GM12875 (cell line): ENCODE measurements around the gene HOXD11.
A peak's percentile ranks its signal among the peaks of the same experiment; 100 is the strongest.

Source experiments
- H3K4me3 ChIP-seq: one replicate; pipeline ENCODE4 v1.5.1; 2011; ENCODE audit warnings: low read depth, low read length, control low read depth
- TF ChIP-seq, protein P1 (sequence below): IDR thresholded peaks from 2 replicates; pipeline ENCODE4 v1.5.1; 2011; ENCODE audit warnings: low read depth, mild to moderate bottlenecking, control low read depth, inconsistent platforms, low read length, moderate library complexity, borderline replicate concordance; ENCODE audit not compliant: insufficient read depth

Gene HOXD11

DNA sequence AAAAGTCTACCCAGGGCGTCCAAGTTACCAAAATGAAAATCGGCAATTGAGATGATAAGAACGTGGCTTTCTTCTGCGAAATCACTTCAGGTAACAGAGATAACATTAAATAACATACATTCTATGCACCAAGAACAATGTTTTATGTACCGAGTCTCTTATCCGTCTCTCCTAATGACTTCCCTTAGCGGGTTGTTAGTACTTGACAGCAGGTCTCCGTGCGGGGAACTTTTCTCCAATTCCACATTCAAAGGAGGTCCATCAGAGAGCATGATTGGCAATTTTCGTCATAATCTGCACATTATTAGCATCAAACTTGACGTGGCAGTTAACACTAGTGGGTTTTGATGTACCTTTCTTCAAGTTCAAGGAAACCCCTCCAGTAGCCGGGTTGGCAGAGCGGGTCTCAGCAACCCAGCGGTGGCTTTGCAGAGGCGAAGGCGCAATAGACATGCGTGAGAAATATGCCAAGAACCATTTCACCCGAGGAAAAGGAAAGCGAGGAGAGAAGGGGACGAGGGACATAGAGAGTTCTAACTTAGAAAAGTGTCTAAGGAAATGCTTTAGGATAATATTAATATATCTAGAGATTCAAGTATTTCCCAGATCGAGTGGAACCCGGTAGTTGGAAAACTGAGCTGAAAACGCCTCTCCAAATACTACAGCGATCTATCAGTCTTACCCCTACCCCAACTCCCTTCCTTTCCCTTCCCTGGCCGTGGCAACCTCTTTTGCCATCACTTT is 28.4 kb upstream of the HOXD11 start:
- no peak overlapping the region for H3K4me3 ChIP-seq
- TF ChIP-seq, protein P1, sequence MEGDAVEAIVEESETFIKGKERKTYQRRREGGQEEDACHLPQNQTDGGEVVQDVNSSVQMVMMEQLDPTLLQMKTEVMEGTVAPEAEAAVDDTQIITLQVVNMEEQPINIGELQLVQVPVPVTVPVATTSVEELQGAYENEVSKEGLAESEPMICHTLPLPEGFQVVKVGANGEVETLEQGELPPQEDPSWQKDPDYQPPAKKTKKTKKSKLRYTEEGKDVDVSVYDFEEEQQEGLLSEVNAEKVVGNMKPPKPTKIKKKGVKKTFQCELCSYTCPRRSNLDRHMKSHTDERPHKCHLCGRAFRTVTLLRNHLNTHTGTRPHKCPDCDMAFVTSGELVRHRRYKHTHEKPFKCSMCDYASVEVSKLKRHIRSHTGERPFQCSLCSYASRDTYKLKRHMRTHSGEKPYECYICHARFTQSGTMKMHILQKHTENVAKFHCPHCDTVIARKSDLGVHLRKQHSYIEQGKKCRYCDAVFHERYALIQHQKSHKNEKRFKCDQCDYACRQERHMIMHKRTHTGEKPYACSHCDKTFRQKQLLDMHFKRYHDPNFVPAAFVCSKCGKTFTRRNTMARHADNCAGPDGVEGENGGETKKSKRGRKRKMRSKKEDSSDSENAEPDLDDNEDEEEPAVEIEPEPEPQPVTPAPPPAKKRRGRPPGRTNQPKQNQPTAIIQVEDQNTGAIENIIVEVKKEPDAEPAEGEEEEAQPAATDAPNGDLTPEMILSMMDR, result no peak

DNA sequence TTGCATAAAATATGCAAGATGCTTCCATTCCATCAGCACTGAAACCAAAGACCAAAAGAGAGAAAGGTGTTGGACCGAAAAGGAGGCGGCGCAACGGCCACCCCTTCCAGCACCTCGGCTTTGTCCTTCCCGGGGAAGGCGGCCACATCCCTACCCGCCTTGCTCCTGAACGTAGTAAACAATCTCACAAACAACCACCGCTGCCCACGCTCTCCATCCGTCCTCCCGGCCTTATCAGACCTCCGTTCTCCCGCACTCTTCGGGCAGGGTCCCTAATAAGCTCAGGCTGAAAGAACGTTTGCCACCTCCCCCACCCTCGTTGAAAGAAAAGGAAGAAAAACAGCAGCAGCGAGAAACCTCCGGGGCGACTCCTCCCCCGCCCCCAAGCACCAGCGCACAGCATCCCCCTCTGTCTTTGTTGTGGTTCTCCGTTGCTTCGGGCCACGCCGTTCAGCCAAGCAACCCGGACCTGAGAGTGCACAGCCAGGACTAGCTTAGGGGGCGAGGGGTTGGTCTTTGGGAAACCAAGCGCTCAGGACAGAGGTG is 27.7 kb upstream of the HOXD11 start:
- TF ChIP-seq, protein P1, result no peak
- H3K4me3 ChIP-seq, result no peak overlapping the region

DNA sequence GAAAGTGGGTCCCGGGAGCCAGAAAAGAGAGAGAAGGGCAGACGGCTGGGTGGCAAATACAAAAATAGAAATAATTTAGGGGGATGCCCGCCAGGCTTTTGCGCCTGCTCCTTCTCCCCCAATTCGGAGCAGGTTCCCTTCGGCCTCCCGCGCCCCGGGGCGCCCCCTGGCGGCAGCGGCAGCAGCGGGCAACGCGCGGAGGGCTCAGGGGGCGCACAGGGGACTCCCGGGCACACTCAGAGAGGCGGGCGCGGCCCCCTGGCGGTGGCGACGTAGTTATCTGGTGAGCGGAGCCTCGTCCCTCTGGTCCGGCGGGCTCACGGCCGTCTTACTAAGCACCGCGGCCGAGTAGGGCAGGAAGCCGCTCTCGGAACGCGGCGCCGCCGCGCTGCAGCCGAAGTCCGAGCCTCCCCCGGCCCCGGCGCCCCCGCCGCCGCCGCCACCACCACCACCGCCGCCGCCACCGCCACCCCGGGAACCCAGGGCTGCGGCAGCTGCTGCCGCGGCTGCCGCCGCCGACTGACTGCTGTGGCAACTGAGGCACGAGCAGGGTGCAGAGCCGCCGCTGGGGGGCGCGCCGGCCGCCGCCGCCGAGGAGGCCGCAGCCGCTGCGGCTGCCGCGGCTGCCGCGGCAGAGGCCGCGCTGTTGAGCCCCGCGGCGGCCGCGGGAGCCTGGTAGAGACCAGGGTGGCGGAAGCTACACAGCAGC is 27.1 kb upstream of the HOXD11 start:
- TF ChIP-seq, protein P1, result peak; percentile 72
- no peak overlapping the region for H3K4me3 ChIP-seq

DNA sequence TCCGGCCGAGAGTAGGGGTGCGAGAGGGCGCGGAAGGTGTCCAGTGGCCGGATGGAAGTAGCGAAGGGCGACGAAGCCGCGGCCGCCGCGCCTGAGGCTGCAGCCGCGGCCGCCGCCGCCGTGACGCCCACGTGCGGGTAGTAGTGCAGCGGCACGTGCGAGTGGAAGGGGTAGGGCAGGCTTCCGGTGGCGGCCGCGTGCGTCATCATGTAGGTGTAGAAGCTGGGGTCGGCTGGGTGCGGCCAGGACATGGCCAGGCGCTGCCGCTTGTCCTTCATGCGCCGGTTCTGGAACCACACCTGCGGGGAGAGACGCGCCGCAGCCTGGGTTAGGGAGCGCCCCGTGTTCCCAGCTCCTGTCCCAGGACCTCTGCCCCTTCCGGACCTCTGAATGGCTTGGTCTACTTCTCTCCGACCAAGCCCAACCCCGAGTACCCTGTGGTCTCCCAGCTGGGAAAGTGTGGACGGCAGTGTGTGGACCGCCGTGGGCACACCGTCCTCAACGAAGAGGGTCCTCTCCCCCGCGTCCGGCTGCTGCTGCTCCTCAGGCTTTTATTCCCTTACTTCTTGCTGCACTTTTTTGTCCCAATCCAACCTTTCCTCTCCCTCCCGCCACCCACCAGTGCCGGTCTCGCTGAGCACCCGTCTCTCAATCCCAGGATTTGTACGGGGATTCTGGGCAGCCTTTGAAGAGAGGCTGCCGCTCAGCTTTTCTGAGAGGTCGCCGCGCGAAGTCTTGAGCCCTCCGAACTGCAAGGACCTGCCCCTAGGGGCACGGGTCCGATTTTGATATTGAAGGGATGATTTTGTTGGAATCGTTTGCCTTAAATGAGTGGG is 26.3 kb upstream of the HOXD11 start:
- TF ChIP-seq, protein P1, result no peak
- H3K4me3 ChIP-seq, result no peak overlapping the region

DNA sequence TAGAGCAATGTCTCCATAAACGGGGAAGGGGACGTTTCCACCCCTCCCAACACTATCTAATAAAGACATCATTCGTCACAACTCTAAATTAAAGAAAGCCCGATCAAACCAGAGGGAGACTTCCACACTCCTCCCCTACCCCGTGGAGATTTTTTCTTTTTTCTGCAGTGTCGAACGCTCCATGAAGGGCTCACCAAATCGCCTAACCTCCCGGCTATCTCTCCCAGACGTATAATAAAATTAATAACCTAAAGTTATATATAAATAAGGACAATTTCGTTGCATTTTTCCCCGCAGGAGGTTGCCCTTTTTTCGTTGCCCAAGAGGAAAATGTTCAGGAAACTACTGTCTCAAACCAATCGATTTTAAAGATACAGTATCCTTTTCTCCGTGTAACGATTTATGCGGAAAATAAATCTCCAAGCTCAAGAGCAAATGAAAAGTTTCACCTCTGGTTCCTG is 25.7 kb upstream of the HOXD11 start:
- no peak overlapping the region for H3K4me3 ChIP-seq

DNA sequence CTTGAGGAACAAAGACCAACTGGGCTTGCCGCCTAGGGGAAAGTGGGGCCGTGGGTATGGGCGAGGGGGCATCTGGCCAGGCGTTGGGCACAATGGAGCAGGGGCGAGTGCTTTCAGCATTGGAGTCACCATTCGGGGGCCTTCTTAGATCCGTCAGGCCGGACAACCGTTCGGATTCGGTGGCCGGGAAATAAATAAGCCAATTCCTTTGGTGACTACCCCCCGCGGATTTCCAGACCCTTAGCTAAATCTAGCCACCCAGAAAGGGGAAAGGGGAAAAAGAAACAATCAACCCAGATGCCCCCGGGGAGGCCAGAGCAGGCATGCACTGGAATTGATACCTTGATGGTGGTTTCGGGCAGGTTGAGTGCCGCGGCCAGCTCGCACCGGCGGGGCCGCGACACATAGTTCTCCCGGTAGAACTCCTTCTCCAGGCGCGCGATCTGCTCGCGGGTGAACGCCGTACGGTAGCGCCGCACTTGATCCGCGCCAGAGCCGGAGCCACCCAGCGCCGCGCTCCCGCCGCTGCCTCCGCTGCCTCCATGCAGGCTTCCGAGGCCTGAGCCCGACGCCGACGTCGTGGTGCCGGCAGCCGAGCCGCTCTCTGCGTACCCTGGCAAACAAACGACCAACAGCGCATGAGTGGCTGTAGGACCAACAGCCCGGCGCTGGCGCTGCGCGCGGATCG is 25.1 kb upstream of the HOXD11 start:
- H3K4me3 ChIP-seq, result no peak overlapping the region
- TF ChIP-seq, protein P1, result no peak

More for the DNA sequence above, 25.7 kb upstream of the HOXD11 start:
- TF ChIP-seq, protein P1, result no peak
